Tibial nerve (tissue), 4 donors: ENCODE data around the gene TFEC.

Source experiments
- EP300 ChIP-seq, 2 donors: sonication (generic); formaldehyde crosslinking; IDR thresholded peaks; one replicate each; pipeline ENCODE4 v1.6.1; 2017; ENCODE audit warnings: antibody characterized with exemption in 2 of 2, mild to moderate bottlenecking in 1 of 2
- POLR2A ChIP-seq, 2 donors: fragments of 450-650 bp; IDR thresholded peaks; one replicate each; pipeline ENCODE4 v1.6.1; 2017; ENCODE audit warnings: antibody characterized with exemption in 2 of 2, mild to moderate bottlenecking in 2 of 2, moderate library complexity in 2 of 2
- TF ChIP-seq, protein P1 (sequence below), 5 experiments: fragments of 200-600 bp in 3 of 5; fragments of 450-650 bp in 2 of 5; sonication (generic) in 3 of 5; IDR thresholded peaks; one replicate each; pipeline ENCODE4 v1.5.1; 2016 to 2019; ENCODE audit warnings: antibody characterized with exemption in 5 of 5, mild to moderate bottlenecking in 3 of 5, moderate library complexity in 2 of 5

DNA sequence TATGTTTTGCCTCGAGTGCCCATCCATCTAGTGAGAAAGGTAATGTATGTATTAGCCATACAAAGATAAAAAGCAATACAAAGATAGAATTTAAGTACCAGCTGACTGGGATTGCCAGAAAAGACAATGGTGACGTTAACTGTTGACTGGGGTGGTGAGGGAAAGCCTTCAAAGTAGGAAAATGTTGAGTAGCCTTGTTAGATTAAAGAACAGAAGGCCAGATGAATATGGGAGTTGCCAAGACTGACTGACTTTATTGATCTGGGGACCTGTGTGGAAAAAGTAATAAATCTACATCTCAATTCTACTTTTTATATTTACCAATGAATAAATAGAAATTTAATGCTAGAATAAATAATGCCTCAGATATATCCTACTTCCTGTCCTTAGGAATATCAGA, 97.7 kb downstream of the TFEC start:
- TF ChIP-seq, protein P1, sequence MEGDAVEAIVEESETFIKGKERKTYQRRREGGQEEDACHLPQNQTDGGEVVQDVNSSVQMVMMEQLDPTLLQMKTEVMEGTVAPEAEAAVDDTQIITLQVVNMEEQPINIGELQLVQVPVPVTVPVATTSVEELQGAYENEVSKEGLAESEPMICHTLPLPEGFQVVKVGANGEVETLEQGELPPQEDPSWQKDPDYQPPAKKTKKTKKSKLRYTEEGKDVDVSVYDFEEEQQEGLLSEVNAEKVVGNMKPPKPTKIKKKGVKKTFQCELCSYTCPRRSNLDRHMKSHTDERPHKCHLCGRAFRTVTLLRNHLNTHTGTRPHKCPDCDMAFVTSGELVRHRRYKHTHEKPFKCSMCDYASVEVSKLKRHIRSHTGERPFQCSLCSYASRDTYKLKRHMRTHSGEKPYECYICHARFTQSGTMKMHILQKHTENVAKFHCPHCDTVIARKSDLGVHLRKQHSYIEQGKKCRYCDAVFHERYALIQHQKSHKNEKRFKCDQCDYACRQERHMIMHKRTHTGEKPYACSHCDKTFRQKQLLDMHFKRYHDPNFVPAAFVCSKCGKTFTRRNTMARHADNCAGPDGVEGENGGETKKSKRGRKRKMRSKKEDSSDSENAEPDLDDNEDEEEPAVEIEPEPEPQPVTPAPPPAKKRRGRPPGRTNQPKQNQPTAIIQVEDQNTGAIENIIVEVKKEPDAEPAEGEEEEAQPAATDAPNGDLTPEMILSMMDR (IDR thresholded peaks at IDR 0.05), result no peak
- TF ChIP-seq POLR2A (IDR thresholded peaks at IDR 0.05), result no peak
- no peak for TF ChIP-seq EP300 (IDR thresholded peaks at IDR 0.05)
